Neural progenitor cell (in vitro differentiated cells): ENCODE data around the gene MPRIP.

Source experiments
- EZH2phosphoT487 ChIP-seq: fragments of 200-600 bp; sonication (generic); IDR thresholded peaks from 2 replicates; pipeline ENCODE4 v1.6.1; 2017; ENCODE audit warnings: antibody characterized with exemption
- TF ChIP-seq, protein P1 (sequence below): fragments of 200-600 bp; sonication (generic); IDR thresholded peaks from 2 replicates; pipeline ENCODE4 v1.5.1; 2017; ENCODE audit warnings: antibody characterized with exemption, mild to moderate bottlenecking

DNA sequence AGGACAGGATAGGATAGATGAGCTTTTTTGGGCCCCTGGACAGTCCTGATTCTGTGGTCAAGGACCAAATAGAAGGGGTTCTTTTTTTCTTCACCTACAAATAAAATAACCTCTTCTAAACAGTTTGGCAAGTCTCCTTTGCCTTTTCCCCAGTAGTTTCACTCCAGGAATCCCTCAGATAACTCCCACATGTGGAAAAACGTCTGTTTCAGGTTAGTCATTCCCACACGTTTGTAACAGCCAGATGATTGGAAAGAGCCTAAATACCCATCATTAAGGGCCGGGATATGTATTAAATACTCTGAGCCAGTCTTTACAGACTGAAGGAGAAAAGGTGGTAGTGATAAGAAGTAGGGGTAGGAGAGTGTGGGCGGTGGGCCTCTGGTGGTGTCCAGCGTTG, 105.6 kb downstream of the MPRIP start:
- TF ChIP-seq, protein P1, sequence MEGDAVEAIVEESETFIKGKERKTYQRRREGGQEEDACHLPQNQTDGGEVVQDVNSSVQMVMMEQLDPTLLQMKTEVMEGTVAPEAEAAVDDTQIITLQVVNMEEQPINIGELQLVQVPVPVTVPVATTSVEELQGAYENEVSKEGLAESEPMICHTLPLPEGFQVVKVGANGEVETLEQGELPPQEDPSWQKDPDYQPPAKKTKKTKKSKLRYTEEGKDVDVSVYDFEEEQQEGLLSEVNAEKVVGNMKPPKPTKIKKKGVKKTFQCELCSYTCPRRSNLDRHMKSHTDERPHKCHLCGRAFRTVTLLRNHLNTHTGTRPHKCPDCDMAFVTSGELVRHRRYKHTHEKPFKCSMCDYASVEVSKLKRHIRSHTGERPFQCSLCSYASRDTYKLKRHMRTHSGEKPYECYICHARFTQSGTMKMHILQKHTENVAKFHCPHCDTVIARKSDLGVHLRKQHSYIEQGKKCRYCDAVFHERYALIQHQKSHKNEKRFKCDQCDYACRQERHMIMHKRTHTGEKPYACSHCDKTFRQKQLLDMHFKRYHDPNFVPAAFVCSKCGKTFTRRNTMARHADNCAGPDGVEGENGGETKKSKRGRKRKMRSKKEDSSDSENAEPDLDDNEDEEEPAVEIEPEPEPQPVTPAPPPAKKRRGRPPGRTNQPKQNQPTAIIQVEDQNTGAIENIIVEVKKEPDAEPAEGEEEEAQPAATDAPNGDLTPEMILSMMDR: no peak
- no peak for TF ChIP-seq EZH2phosphoT487
